ENCODE results near the gene INPP5J. TPM values are rescaled to one million over a fixed set of nuclear protein-coding genes. Genes with fewer than 3 reads are reported as not detected.
A peak's percentile ranks its signal among the peaks of the same experiment; 100 is the strongest.

Gene INPP5J
- total and polyA plus RNA-seq, 12 donors = 7.9 to 31.7 (median 16.9) TPM

- Histone ChIP-seq H3K36me3 (peaks cover 0 to 68% (median 54%) of the 10 kb centered on the region in 9 donors), H3K9me3 (no peaks in the 10 kb centered on the region), H3K4me1 (peaks cover 7 to 58% (median 30%) of the 10 kb centered on the region in 9 donors), H3K4me3 (no peak overlapping the region), H3K27ac (peak overlapping the region in 2 of 10 donors; percentile 57 to 73), H3K27me3 (no peaks in the 10 kb centered on the region)
- intact Hi-C loops (cut with DNase I) = loop anchor here in 2 of 10 donors (10.0 kb wide), 2 partner anchors 111 to 131 kb away; partner anchors contain the start of gene LIMK2 (in 1 of the 2)
- 71 to 76% methylated on average over 33 of the region's 33 CpGs for WGBS, 2 donors
- ATAC-seq (no peak), DNase-seq (peak; percentile 12 to 51)
- TF ChIP-seq CTCF (IDR thresholded peaks at IDR 0.05) = no peak
Observed at GRCh38 chr22:31103899-31104694, 18.7 kb upstream of the INPP5J start.

GRCh38 chr22:31104869-31105268, 17.9 kb upstream of the INPP5J start:
- peak in 7 of 9 donors; percentile 12 to 45 (median 27) for TF ChIP-seq CTCF (IDR thresholded peaks at IDR 0.05)
- peaks cover 0 to 60% (median 46%) of the 10 kb centered on the region in 9 donors for H3K36me3 ChIP-seq
- WGBS, 2 donors = 50 to 56% methylated on average over 34 to 35 of the region's 35 CpGs
- no peaks in the 10 kb centered on the region for H3K27me3 ChIP-seq
- peaks cover 7 to 57% (median 30%) of the 10 kb centered on the region in 9 donors for H3K4me1 ChIP-seq
- DNase-seq = peak; percentile 15 to 34
- peak overlapping the region in 1 of 10 donors; percentile 94 for H3K27ac ChIP-seq
- H3K4me3 ChIP-seq = no peak overlapping the region
- no peak for ATAC-seq
- intact Hi-C loops (cut with DNase I) = loop anchor here in 4 of 10 donors (5.0 to 10.0 kb wide), 4 partner anchors 42 to 130 kb away; partner anchors contain the start of gene LIMK2 (in 2 of the 4)
- no peaks in the 10 kb centered on the region for H3K9me3 ChIP-seq

- Histone ChIP-seq H3K27ac (peak overlapping the region in 7 of 10 donors; percentile 90 to 96 (median 95)), H3K4me1 (peaks cover 7 to 57% (median 30%) of the 10 kb centered on the region in 9 donors), H3K27me3 (no peaks in the 10 kb centered on the region), H3K4me3 (peak overlapping the region in 4 of 10 donors; percentile 77 to 90 (median 84)), H3K9me3 (no peaks in the 10 kb centered on the region), H3K36me3 (peaks cover 0 to 55% (median 40%) of the 10 kb centered on the region in 9 donors)
- ATAC-seq = no peak
- 79 to 80% methylated on average over 11 of the region's 11 CpGs for WGBS, 2 donors
- TF ChIP-seq CTCF (IDR thresholded peaks at IDR 0.05) = no peak
- peak in 1 of 2 donors; percentile 7 for DNase-seq
- intact Hi-C loops (cut with DNase I) = loop anchor here in 4 of 10 donors (5.0 to 10.0 kb wide), 4 partner anchors 42 to 129 kb away; partner anchors contain the start of gene LIMK2 (in 2 of the 4)
Observed at GRCh38 chr22:31105282-31105929, 17.4 kb upstream of the INPP5J start.

- Histone ChIP-seq H3K36me3 (peaks cover 0 to 48% (median 34%) of the 10 kb centered on the region in 9 donors), H3K27me3 (no peaks in the 10 kb centered on the region), H3K9me3 (no peaks in the 10 kb centered on the region), H3K4me1 (peaks cover 7 to 55% (median 30%) of the 10 kb centered on the region in 9 donors), H3K27ac (peak overlapping the region; percentile 55 to 96 (median 94)), H3K4me3 (peak overlapping the region; percentile 54 to 90 (median 80))
- WGBS, 2 donors = 52 to 57% methylated on average over 4 of the region's 4 CpGs
- DNase-seq (peak; percentile 12 to 13), ATAC-seq (peak in 1 of 8 donors; percentile 0)
- intact Hi-C loops (cut with DNase I) = loop anchor here in 5 of 10 donors (2.0 to 10.0 kb wide), 5 partner anchors 41 to 129 kb away; partner anchors contain the start of gene LIMK2 (in 2 of the 5)
- no peak for TF ChIP-seq CTCF (IDR thresholded peaks at IDR 0.05)
Observed at GRCh38 chr22:31106001-31106571, 16.7 kb upstream of the INPP5J start.

All from heart right ventricle (tissue), 16 donors.